Stimulated activated naive B cell treated with anti-CD40 and anti-IgM and Interleukin-4, amounts not matched to agents 10 μg/mL and 1 μg/mL and 100 μg/mL, for 72 hours (primary cell): Measurements from ENCODE around the gene GPR42.
"Not testable (repeated sequence)": the region's sequence is repeated elsewhere in the genome, so short reads cannot be mapped to it uniquely, and the experiment has no call there.

Source experiments
- ATAC-seq, 2 donors: fragments of 150-1000 bp; cut with Tn5 transposase; replicated peaks; 2 replicates each; pipeline ENCODE4 v1.10.0; 2021; ENCODE audit warnings: moderate library complexity in 1 of 2
- DNase-seq: peaks from one replicate; pipeline ENCODE4 v3.0.0; 2021
- H3K27ac Mint-ChIP-seq: one replicate; pipeline ENCODE4 v1.8.0; 2022; ENCODE audit warnings: mild to moderate bottlenecking, mixed read lengths
- H3K27me3 Mint-ChIP-seq, 2 donors: one replicate each; pipeline ENCODE4 v1.8.0; 2022; ENCODE audit warnings: mixed read lengths in 2 of 2
- H3K36me3 Mint-ChIP-seq, 2 donors: one replicate each; pipeline ENCODE4 v1.8.0; 2022; ENCODE audit warnings: mixed read lengths in 2 of 2, mild to moderate bottlenecking in 1 of 2
- H3K4me1 Mint-ChIP-seq, 2 donors: one replicate each; pipeline ENCODE4 v1.8.0; 2022; ENCODE audit warnings: mixed read lengths in 2 of 2, mild to moderate bottlenecking in 1 of 2
- H3K4me3 Mint-ChIP-seq, 2 donors: one replicate each; pipeline ENCODE4 v1.8.0; 2022; ENCODE audit warnings: mild to moderate bottlenecking in 2 of 2, mixed read lengths in 2 of 2, moderate library complexity in 1 of 2
- H3K9me3 Mint-ChIP-seq, 2 donors: one replicate each; pipeline ENCODE4 v1.8.0; 2022; ENCODE audit warnings: mixed read lengths in 2 of 2, mild to moderate bottlenecking in 1 of 2

GPR42 gene

GRCh38 chr19:35363711-35364425 lies 7.0 kb upstream of the GPR42 start:
- ATAC-seq (no peak), DNase-seq (no peak)
- Mint-ChIP-seq H3K9me3 (no peaks in the 10 kb centered on the region), H3K27ac (no peak overlapping the region), H3K4me3 (no peak overlapping the region), H3K36me3 (no peaks in the 10 kb centered on the region), H3K27me3 (peaks cover 21 to 45% of the 10 kb centered on the region in 2 donors), H3K4me1 (peaks cover 2 to 18% of the 10 kb centered on the region in 2 donors)

GRCh38 chr19:35365303-35365702 lies 5.6 kb upstream of the GPR42 start:
- H3K4me1 Mint-ChIP-seq = peaks cover 3 to 26% of the 10 kb centered on the region in 2 donors
- H3K27me3 Mint-ChIP-seq = peaks cover 21 to 45% of the 10 kb centered on the region in 2 donors
- ATAC-seq = no peak
- no peak for DNase-seq
- H3K9me3 Mint-ChIP-seq = peaks cover 5% of the 10 kb centered on the region in 2 donors
- no peak overlapping the region for H3K4me3 Mint-ChIP-seq
- H3K36me3 Mint-ChIP-seq = no peaks in the 10 kb centered on the region
- no peak overlapping the region for H3K27ac Mint-ChIP-seq

GRCh38 chr19:35368378-35368777 lies 2.5 kb upstream of the GPR42 start:
- Mint-ChIP-seq H3K4me3 (no peak overlapping the region), H3K36me3 (no peaks in the 10 kb centered on the region), H3K4me1 (peaks cover 2 to 15% of the 10 kb centered on the region in 2 donors), H3K27me3 (peaks cover 11 to 21% of the 10 kb centered on the region in 2 donors), H3K9me3 (peaks cover 5% of the 10 kb centered on the region in 2 donors), H3K27ac (no peak overlapping the region)
- ATAC-seq (no peak), DNase-seq (no peak)

- DNase-seq = no peak
- H3K27ac Mint-ChIP-seq = no peak overlapping the region
- H3K4me1 Mint-ChIP-seq = peaks cover 6 to 22% of the 10 kb centered on the region in 2 donors
- no peaks in the 10 kb centered on the region for H3K36me3 Mint-ChIP-seq
- H3K9me3 Mint-ChIP-seq = peaks cover 5% of the 10 kb centered on the region in 2 donors
- no peak overlapping the region for H3K4me3 Mint-ChIP-seq
- peaks cover 16 to 20% of the 10 kb centered on the region in 2 donors for H3K27me3 Mint-ChIP-seq
- no peak for ATAC-seq
Measured at GRCh38 chr19:35369522-35369921, 1.3 kb upstream of the GPR42 start.

- no peak overlapping the region for H3K4me3 Mint-ChIP-seq
- ATAC-seq = no peak
- H3K36me3 Mint-ChIP-seq = peaks cover 0 to 1% of the 10 kb centered on the region in 2 donors
- no peak for DNase-seq
- peaks cover 7 to 12% of the 10 kb centered on the region in 2 donors for H3K9me3 Mint-ChIP-seq
- peaks cover 9 to 16% of the 10 kb centered on the region in 2 donors for H3K27me3 Mint-ChIP-seq
- H3K4me1 Mint-ChIP-seq = peaks cover 26 to 46% of the 10 kb centered on the region in 2 donors
- H3K27ac Mint-ChIP-seq = peak overlapping the region; percentile 20
Measured at GRCh38 chr19:35373492-35373891, 2.6 kb downstream of the GPR42 start.

- Mint-ChIP-seq H3K9me3 (peaks cover 7 to 14% of the 10 kb centered on the region in 2 donors), H3K27ac (peak overlapping the region; percentile 20), H3K4me1 (peaks cover 26 to 45% of the 10 kb centered on the region in 2 donors), H3K27me3 (peaks cover 9 to 16% of the 10 kb centered on the region in 2 donors)
- not testable (repeated sequence) for DNase-seq, H3K4me3 Mint-ChIP-seq, ATAC-seq, H3K36me3 Mint-ChIP-seq
Measured at GRCh38 chr19:35374031-35374430, 3.2 kb downstream of the GPR42 start.

- Mint-ChIP-seq H3K36me3 (peaks cover 0 to 1% of the 10 kb centered on the region in 2 donors), H3K4me1 (peaks cover 25 to 37% of the 10 kb centered on the region in 2 donors), H3K9me3 (peaks cover 2 to 9% of the 10 kb centered on the region in 2 donors), H3K27ac (peak overlapping the region; percentile 48), H3K4me3 (no peak overlapping the region), H3K27me3 (peaks cover 6 to 16% of the 10 kb centered on the region in 2 donors)
- ATAC-seq = no peak
- DNase-seq = no peak
Measured at GRCh38 chr19:35375505-35376307, 4.8 kb downstream of the GPR42 start.

- H3K27me3 Mint-ChIP-seq = peaks cover 14 to 28% of the 10 kb centered on the region in 2 donors
- H3K27ac Mint-ChIP-seq = no peak overlapping the region
- DNase-seq (no peak), ATAC-seq (no peak)
- peaks cover 0 to 1% of the 10 kb centered on the region in 2 donors for H3K36me3 Mint-ChIP-seq
- H3K4me3 Mint-ChIP-seq = no peak overlapping the region
- H3K4me1 Mint-ChIP-seq = peaks cover 28 to 37% of the 10 kb centered on the region in 2 donors
- H3K9me3 Mint-ChIP-seq = peaks cover 2 to 9% of the 10 kb centered on the region in 2 donors
Measured at GRCh38 chr19:35377656-35378055, 6.8 kb downstream of the GPR42 start.

GRCh38 chr19:35378356-35378755 lies 7.5 kb downstream of the GPR42 start:
- H3K36me3 Mint-ChIP-seq = peaks cover 0 to 1% of the 10 kb centered on the region in 2 donors
- H3K4me3 Mint-ChIP-seq = no peak overlapping the region
- no peak overlapping the region for H3K27ac Mint-ChIP-seq
- DNase-seq (no peak), ATAC-seq (no peak)
- peaks cover 28 to 37% of the 10 kb centered on the region in 2 donors for H3K4me1 Mint-ChIP-seq
- H3K9me3 Mint-ChIP-seq = peaks cover 2 to 9% of the 10 kb centered on the region in 2 donors
- H3K27me3 Mint-ChIP-seq = peaks cover 17 to 28% of the 10 kb centered on the region in 2 donors

GRCh38 chr19:35379545-35379944 lies 8.7 kb downstream of the GPR42 start:
- Mint-ChIP-seq H3K4me1 (peaks cover 23 to 30% of the 10 kb centered on the region in 2 donors), H3K27me3 (peaks cover 13 to 30% of the 10 kb centered on the region in 2 donors)
- ATAC-seq, H3K9me3 Mint-ChIP-seq, H3K4me3 Mint-ChIP-seq, H3K36me3 Mint-ChIP-seq, DNase-seq, H3K27ac Mint-ChIP-seq: not testable (repeated sequence)

GRCh38 chr19:35379992-35380391 lies 9.1 kb downstream of the GPR42 start:
- DNase-seq (no peak), ATAC-seq (no peak)
- H3K4me3 Mint-ChIP-seq = no peak overlapping the region
- H3K27ac Mint-ChIP-seq = no peak overlapping the region
- H3K27me3 Mint-ChIP-seq = peaks cover 16 to 31% of the 10 kb centered on the region in 2 donors
- peaks cover 23 to 25% of the 10 kb centered on the region in 2 donors for H3K4me1 Mint-ChIP-seq
- peaks cover 0 to 3% of the 10 kb centered on the region in 2 donors for H3K36me3 Mint-ChIP-seq
- H3K9me3 Mint-ChIP-seq = peaks cover 4 to 9% of the 10 kb centered on the region in 2 donors

- no peak overlapping the region for H3K27ac Mint-ChIP-seq
- peaks cover 17 to 19% of the 10 kb centered on the region in 2 donors for H3K4me1 Mint-ChIP-seq
- H3K36me3 Mint-ChIP-seq = peaks cover 0 to 3% of the 10 kb centered on the region in 2 donors
- ATAC-seq = no peak
- peaks cover 4 to 9% of the 10 kb centered on the region in 2 donors for H3K9me3 Mint-ChIP-seq
- no peak for DNase-seq
- H3K27me3 Mint-ChIP-seq = peaks cover 16 to 25% of the 10 kb centered on the region in 2 donors
- no peak overlapping the region for H3K4me3 Mint-ChIP-seq
Measured at GRCh38 chr19:35380450-35381124, 9.7 kb downstream of the GPR42 start.

- H3K9me3 Mint-ChIP-seq = peaks cover 4 to 10% of the 10 kb centered on the region in 2 donors
- H3K4me3 Mint-ChIP-seq = no peak overlapping the region
- peaks cover 1 to 4% of the 10 kb centered on the region in 2 donors for H3K36me3 Mint-ChIP-seq
- H3K27ac Mint-ChIP-seq = no peak overlapping the region
- DNase-seq (no peak), ATAC-seq (no peak)
- peaks cover 12% of the 10 kb centered on the region in 2 donors for H3K4me1 Mint-ChIP-seq
- H3K27me3 Mint-ChIP-seq = peaks cover 16 to 18% of the 10 kb centered on the region in 2 donors
Measured at GRCh38 chr19:35381318-35381717, 10.4 kb downstream of the GPR42 start.

- no peak for ATAC-seq
- peaks cover 9 to 10% of the 10 kb centered on the region in 2 donors for H3K4me1 Mint-ChIP-seq
- H3K36me3 Mint-ChIP-seq = peaks cover 5 to 6% of the 10 kb centered on the region in 2 donors
- DNase-seq = no peak
- H3K27ac Mint-ChIP-seq = no peak overlapping the region
- H3K4me3 Mint-ChIP-seq = no peak overlapping the region
- H3K27me3 Mint-ChIP-seq = peaks cover 16 to 18% of the 10 kb centered on the region in 2 donors
- peaks cover 6 to 14% of the 10 kb centered on the region in 2 donors for H3K9me3 Mint-ChIP-seq
Measured at GRCh38 chr19:35381926-35382325, 11.1 kb downstream of the GPR42 start.
